GM18507 (cell line): ENCODE results near the gene PTPN21.

Source experiments
- DNase-seq: peaks from one replicate; pipeline ENCODE4 v3.0.0; 2011; ENCODE audit warnings: low read depth; ENCODE audit not compliant: insufficient read length; ENCODE audit errors: extremely low spot score
- FAIRE-seq: peaks from 2 replicates; lab custom pipeline; 2011; peaks lifted over from hg19 to GRCh38; lab: Jason Lieb, UNC

PTPN21 gene

GRCh38 chr14:88554457-88555286, at the start of gene PTPN21:
TSS of gene PTPN21 (minus strand) at chr14:88555007. CDS start at chr14:88550417, 4,590 bp downstream.
- FAIRE-seq = no peak
- no peak for DNase-seq

DNA sequence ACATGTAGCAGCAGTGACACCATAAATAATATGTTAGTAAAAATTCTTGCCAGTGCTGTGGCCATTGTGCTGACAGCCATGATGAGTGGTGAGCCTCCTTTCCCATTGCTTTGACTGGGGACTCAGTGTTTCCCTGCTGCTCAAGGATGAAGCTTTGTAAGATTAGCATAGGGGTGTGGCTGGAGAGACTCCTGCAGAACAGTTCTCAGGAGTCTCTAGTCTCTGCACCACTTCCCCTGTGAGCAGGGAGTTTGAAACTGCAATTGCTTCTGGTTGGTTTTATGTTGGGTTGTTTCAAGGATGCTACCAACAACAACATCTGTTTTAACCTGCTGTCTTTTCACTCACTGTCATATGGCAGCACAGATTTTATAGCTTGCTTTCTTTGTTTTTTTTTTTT, 49.4 kb upstream of the PTPN21 start:
- DNase-seq (no peak), FAIRE-seq (no peak)

DNA sequence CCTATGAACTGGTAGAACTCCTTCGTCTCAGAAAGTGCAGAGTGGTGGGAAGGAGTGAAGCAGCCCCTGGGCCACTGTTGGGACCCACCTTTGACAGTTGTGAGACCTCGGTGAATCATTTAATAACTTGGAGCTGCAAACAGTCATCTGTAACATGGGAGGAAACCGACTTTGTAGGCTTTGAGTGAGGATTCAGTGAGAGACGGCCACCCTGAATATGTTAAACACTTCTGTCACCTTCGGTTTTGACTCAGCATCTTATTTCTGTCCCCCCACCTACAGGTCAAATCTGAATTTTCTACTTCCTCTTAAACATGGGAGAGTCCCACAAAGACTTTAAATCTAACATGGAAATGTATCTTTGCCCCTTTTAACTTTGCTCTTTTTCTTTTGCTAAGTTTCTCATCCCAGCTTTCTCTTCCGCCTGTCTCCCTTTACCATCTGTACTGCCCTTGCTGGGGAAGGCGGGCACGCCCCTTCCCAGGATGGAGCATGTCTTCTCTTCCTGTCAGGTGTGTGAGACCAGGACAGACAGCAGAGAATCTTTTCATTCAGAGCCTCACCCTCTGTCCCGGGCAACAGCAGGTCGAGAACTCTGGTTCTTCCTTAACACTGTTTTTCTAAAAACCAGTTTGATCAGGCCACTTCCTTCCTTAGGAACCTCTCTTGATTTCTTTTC, 45.1 kb upstream of the PTPN21 start:
- FAIRE-seq (peak; percentile 96), DNase-seq (peak; percentile 28)

GRCh38 chr14:88599326-88599725, 44.5 kb upstream of the PTPN21 start:
- FAIRE-seq (peak; percentile 50), DNase-seq (no peak)

- FAIRE-seq (no peak), DNase-seq (no peak)
Observed at GRCh38 chr14:88598097-88598675, 43.4 kb upstream of the PTPN21 start.

DNA sequence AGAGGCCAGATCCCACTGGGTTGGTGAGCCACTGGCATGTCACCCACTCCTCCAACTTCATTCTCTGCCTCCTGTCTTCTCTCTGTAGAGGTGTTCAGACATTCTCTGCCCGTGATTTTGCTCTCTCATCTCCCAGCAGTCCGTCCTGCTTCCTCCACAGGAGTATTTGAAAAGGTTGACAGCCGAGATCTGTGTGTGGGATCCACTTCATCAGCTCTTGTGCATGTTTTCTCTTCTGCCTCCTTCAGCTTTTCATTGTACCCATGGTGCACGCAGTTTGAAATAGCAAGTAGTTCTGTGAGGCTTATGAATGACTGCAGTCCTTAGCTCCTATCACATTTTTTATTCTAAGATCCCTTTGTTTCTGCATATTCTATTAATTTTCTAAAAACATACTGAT, 42.8 kb upstream of the PTPN21 start:
- DNase-seq (no peak), FAIRE-seq (no peak)

DNA sequence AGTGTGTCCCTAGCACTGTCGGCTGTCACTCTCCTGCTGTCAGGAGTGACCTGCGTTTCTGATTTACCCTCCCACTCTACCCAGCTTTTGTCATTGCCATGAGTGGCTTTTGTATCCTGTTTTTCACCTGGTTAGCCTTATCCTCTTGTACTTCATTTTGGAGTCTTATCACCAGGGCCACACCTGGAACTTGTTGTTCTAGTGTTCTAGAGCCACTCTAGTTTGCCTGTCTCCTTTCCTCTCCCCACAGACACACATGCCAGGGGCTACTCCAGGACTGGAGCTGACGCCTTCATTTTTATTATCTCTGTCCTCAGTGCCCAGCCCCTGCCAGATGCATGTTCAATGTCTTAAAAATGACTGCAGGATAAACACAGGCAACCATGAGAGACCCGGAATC, 42.2 kb upstream of the PTPN21 start:
- FAIRE-seq (no peak), DNase-seq (no peak)

DNA sequence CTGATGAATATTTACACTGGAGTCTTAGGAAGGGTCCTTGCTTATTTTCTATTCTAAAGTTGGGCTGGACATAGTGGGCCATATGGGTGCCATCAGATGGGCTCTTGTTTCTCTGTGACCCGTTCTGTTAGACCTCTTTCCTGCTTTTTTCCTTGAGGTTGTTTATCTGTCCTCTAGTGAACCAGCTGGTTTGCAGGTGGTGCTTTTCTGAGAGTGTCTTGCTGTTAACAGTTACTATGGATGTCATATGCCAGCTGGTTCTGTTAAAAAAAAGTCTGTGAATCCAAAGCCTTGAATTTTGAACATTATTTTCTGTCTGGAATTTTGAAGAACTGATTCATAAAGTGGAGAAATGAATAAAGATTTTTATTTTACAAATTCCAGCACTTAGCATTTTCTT, 37.2 kb upstream of the PTPN21 start:
- FAIRE-seq = no peak
- DNase-seq = no peak

DNA sequence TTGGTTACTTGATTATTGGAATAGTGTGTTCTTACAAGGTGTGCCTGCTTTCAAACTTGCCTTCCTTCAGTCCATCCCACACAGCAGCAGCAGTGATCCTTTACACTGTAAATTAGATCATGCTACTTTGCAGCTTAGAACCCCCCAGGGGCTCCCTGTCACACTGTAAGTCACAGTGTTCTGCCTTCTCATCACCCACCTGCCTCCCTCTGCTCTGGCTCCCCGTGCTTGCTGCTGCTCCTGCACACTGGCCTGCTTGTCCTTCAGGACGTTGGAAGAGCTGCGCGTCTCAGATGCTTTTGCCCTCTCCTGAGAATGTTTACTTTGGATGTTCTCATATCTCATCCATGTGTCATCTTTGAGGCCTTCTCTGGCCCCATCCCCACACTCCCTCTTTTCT, 35.4 kb upstream of the PTPN21 start:
- no peak for FAIRE-seq
- no peak for DNase-seq

DNA sequence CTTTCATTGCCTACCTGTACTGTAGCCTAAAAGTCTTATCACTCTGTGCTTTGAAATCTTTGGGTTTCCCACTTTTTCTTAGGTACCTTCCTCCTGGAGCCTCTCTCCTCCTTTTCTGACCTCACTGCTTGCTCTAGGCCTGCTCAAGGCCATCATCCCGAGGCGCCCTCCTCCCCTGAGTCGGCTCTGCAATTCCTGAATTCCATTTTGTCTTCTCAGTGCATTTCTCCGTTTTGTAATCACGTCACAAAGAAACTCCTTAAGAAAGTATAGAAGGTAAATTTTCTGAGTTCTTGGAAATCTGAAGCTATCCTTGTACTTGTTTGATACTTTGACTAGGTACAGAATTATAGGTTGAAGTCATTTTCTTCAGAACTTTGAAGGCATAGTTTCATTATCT, 33.3 kb upstream of the PTPN21 start:
- FAIRE-seq = no peak
- no peak for DNase-seq

DNA sequence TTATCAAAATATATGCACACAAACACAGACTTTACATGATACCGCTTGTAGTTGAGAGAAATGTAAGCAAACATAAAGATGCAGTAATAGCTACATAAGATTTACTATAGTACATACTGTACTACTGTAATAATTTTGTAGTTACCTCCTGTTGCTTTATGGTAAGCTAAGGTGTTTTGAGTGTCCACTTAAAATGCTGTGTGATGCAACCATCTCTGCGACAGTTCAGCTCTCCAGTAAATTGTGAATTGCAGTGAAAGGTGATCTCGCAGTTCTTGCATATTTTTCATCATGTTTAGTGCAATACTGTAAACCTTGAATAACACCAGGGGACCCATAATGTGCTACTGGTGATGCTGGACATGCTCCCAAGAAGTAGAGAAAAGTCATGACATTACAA, 29.6 kb upstream of the PTPN21 start:
- DNase-seq (no peak), FAIRE-seq (no peak)

GRCh38 chr14:88576222-88576621, 21.4 kb upstream of the PTPN21 start:
- no peak for FAIRE-seq
- no peak for DNase-seq

- DNase-seq (no peak), FAIRE-seq (no peak)
Observed at GRCh38 chr14:88572117-88572516, 17.3 kb upstream of the PTPN21 start.

- DNase-seq = no peak
- FAIRE-seq = no peak
Observed at GRCh38 chr14:88568196-88568595, 13.4 kb upstream of the PTPN21 start.

GRCh38 chr14:88565427-88565826, 10.6 kb upstream of the PTPN21 start:
- DNase-seq (no peak), FAIRE-seq (no peak)

- FAIRE-seq = no peak
Observed at GRCh38 chr14:88563845-88564244, 9.0 kb upstream of the PTPN21 start.

GRCh38 chr14:88562831-88563686, 8.3 kb upstream of the PTPN21 start, which contains the start of gene ZC3H14:
TSS of gene ZC3H14 (plus strand) at chr14:88563037. CDS start at chr14:88563134, 97 bp downstream.
- FAIRE-seq (peak; percentile 83), DNase-seq (peak; percentile 92)

More at GRCh38 chr14:88563845-88564244, 9.0 kb upstream of the PTPN21 start:
- no peak for DNase-seq

GRCh38 chr14:88562532-88562830, 7.7 kb upstream of the PTPN21 start:
- FAIRE-seq (no peak), DNase-seq (no peak)

GRCh38 chr14:88559852-88560251, 5.0 kb upstream of the PTPN21 start:
- FAIRE-seq (no peak), DNase-seq (no peak)

- DNase-seq = no peak
- no peak for FAIRE-seq
Observed at GRCh38 chr14:88556581-88556980, 1.8 kb upstream of the PTPN21 start.
